HG03280 (cell line): ENCODE results near the gene DGKQ.
A peak's percentile ranks its signal among the peaks of the same experiment; 100 is the strongest.
"Not testable (repeated sequence)": the region's sequence is repeated elsewhere in the genome, so short reads cannot be mapped to it uniquely, and the experiment has no call there.

Source experiments
- ATAC-seq: cut with Tn5 transposase; IDR thresholded peaks from one replicate; pipeline ENCODE4 v1.9.1; 2021; ENCODE audit warnings: mild to moderate bottlenecking, moderate library complexity; ENCODE audit not compliant: unreplicated experiment

Gene DGKQ

DNA sequence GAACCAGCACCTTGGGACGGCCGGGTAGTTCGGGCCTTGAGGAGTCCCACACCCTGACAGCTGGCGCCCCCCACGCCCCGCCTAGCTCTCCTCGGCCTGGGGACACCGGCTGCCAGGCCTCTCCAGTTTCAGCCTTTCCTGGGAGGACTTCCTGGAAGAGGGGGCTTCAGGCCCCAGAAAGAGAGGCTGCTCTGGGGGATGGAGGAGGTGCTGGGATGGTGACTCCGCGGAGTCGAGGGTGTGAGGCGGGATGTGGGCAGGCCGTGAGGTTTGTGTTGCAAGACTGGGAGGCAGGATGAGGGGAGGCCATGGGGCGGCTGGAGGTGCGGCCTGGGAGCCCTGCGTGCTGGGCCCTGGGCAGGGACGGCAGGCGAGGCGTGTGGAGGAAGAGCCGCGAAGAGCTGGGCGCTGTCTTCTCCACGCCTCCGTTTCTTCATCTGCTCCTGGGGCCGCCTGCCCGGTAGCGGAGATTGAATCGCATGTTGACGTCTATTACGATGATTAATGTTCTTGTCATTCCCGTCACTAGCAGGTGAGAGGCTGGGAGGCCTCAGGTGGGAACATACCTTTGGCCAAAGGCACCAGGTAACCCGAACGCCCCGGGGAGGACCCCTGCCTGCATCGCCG, 37.1 kb upstream of the DGKQ start:
- peak; percentile 0 for ATAC-seq

DNA sequence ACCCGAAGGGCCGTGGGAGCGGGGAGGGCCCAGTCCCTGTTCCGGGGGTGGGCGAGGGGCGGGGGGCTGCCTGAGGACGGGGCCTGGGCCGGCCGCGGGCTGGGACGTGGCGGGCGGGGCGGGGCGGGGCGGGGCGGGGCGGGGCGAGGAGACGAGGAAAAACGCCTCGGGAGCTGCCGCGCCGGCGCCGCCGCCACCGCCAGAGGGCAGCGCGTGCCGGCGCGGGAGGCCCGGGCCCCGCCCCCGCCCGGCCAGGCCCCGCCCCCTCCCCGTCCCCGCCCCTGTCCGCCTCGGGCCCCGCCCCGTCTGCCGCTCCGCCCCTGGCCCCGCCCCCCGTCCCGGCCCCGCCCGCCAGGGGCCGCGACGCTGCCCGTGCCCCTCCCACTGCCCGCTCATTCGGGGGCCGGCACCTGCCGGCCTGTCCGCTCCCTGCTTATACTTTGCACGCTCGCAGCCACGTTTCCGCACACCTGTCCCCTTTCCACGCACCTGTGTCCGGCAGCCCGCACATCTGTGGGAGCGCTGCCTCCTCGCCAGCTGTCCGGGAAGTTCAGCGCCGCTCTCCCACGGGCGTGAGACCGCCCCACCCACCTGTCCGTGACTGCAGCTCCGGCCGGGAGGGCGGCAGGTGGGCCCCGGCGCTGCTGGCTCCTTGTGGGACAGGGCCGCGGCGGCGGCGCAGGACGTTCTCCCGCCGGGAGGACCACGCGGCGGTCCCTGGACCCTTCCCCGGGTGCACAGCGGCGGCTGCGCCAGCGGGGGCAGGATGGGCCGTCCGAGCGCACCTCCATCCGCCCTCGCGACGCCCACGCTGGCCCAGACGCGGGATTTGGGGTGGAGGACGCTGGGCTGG, 36.4 kb upstream of the DGKQ start:
- ATAC-seq: peak; percentile 37

DNA sequence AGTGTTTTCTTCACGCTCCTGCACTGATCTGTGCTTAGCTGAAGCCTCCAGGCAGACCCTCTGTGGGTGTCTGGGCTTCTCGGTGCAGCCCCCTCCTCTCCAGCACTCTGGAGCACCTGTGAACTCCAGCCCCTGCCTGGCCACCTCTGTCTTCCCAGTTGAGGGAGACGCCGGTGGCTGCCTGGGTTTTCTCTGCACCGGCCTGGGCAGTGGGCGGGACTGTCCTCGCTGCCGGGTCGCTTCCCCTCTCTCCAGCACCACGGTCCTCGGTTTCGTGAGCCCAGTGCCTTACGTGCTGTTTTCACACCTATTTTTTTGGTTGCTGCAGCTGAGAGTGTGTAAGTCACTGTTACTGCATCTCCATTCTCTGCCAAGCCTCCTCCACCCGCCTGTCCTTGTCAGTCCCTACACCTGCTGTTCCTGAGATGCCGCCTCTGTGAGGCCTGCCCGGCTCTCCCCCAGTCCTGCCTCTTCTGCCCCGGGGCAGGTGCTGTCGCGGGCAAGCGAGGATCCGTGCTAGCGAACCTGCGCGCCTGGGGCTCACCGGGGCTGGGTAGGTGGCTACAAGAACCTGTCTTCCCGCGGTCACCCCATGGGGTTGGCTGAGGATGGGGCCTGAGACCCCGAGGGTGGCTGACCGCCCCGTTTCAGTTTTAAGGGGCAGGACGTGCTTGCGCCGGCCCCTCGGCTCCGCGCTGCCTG, 35.6 kb upstream of the DGKQ start:
- no peak for ATAC-seq

DNA sequence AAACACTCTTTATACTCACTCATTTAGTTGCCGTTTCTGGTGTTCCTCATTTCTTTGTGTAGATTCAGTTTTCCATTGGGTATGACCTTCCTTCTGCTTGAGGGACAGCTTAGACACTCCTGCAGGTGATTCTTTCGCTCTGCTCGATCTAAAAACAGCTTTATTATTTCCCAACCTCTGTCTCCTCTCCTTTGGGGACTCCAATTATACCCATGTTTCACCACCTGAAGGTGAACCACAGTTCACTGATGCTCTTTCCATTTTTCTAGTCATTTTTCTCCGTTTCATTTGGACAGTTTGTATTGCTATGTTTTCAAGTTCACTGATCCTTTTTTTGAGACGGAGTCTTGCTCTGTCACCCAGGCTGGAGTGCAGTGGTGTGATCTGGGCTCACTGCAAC, 33.5 kb upstream of the DGKQ start:
- no peak for ATAC-seq

DNA sequence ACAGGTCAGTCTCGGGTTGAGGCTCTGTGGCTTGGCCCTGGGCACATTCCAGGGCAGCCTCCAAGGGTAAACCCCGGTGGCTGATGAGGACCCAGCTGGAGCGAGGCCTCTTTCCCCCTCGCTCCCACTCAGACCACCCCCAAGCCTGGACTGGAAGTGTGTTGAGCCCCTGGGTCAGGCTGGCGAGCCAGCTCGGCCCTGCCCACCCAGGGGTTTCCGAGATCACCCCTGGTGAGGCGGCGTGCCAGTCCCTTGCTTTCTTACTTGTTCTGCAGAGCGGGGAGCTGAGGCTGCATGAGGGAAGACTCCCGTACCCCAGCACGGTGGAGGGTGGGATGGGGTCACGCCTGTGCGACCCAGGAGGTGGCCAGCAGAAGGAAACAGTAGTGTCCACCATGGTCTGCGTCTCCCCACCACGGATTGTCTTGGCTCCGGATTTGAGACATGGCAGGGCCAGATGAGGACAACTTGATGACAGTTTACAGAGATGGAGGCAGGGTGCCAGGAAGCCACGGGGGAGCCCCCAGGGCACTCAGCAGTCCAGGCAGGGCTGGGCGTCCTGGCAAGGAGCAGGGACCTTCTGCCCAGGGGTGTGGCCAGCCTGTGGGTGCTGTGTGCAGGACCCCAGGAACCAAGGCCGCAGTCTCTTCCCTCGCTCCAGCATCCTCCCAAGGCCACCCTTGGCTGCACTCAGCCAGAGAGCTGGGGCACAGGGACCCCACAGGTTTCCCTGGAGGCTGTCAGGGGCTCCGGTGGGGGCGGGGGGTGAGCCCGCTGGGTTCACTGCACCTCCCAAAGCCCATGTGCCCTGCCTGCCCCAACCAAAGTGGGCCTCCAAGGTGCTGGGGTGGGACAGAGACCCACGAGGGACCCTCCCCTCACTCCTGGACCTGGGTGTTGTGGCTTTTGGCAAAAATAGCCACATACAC, 31.5 kb upstream of the DGKQ start:
- no peak for ATAC-seq

DNA sequence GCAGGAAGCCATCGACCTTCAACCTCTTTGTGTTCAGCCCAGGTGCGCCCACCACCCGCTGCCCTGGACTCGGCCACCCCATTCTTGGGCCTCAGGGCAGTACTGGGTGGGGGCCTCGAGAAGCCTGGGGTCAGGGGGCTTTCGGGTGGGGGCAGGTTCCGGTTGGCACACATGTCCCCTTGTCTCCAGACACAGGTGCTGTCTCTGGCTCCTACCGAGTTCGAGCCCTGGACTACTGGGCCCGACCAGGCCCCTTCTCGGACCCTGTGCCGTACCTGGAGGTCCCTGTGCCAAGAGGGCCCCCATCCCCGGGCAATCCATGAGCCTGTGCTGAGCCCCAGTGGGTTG, 30.7 kb upstream of the DGKQ start:
- ATAC-seq: no peak

DNA sequence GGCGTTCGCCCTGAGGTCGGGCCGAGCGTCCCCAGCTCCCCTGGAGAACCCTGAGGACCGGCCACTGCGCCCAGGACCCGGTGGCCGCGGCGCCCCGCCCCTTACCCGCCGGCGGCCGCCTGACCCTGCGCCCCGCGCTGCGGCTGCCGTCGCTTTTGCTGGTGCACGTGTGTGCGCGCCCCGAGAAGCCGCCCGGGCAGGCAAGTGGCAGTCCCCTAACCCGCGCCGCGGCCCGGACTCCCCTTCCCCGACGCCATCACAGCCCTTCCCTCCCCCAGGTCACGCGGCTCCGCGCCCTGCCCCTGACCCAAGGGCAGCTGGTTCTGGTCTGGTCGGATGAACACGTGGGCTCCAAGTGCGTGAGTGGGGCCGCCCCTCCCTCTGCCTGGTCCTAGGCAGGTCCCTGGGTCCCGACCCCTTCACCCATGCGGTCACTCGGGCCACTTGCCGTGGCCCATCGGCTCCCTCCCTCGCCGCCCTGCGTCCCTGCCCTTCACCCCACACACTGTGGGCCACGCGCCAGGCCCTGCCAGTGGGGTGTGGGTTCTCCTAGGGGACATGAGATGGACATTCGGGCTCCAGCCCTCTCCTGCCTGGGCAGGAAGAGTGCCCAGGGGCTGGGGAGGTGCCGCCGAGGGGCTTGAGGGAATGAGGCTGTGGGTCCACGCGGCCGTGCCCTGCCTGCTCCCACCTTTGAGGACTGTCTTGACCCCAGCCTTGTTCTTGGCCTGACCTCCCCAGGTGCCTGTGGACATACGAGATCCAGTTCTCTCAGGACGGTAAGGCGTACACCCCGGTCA, 30.1 kb upstream of the DGKQ start:
- ATAC-seq: no peak

DNA sequence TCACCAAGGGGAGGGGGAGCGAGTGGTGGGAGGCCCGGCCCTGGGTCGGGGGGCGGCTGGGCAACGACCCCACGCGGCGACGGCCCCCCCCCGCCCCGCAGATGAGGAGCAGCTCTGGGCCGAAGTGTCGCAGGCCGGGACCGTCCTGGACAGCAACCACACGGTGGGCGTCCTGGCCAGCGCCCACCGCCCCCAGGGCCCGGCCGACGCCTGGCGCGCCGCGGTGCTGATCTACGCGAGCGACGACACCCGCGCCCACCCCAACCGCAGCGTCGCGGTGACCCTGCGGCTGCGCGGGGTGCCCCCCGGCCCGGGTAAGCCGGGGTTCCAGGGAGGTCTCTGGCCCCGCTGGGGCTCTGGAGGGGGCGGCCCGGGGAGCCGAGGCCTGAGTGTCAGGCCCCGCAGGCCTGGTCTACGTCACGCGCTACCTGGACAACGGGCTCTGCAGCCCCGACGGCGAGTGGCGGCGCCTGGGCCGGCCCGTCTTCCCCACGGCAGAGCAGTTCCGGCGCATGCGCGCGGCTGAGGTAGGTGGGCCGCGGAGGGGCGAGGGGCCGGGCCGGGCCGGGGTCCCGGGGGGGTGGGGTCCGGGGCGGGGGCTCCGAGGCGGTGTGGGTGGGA, 29.4 kb upstream of the DGKQ start:
- ATAC-seq: no peak

DNA sequence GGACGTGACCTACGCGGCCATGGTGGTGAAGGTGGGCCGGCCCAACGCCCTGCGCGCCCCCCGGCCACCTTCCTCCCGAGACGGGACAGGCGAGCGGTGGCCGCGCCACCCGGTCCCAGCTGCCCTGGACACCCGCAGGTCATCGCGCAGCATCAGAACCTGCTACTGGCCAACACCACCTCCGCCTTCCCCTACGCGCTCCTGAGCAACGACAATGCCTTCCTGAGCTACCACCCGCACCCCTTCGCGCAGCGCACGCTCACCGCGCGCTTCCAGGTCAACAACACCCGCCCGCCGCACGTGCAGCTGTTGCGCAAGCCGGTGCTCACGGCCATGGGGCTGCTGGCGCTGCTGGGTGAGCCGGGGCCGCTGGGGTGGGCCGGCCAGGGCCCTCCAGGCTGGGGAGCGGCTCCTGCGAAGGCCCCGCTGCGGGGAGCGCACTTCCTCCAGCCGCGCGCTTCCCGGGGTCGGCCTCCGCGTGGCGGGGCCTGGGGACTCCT, 28.8 kb upstream of the DGKQ start:
- no peak for ATAC-seq

DNA sequence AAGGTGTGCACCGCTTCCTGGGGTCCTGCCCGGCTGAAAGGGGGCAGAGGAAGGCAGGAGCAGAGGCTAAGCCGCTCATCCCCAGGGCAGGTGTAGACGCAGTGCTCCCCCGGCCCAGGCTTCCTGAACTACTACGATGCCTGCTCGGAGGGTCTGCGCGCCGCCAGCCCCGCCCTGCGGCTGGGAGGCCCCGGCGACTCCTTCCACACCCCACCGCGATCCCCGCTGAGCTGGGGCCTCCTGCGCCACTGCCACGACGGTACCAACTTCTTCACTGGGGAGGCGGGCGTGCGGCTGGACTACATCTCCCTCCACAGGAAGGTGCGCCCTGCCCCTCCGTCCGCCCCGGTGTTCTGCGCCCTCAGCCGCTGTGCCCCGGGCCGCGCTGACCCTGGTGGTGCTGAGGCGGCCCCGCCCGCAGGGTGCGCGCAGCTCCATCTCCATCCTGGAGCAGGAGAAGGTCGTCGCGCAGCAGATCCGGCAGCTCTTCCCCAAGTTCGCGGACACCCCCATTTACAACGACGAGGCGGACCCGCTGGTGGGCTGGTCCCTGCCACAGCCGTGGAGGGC, 28.3 kb upstream of the DGKQ start:
- no peak for ATAC-seq

DNA sequence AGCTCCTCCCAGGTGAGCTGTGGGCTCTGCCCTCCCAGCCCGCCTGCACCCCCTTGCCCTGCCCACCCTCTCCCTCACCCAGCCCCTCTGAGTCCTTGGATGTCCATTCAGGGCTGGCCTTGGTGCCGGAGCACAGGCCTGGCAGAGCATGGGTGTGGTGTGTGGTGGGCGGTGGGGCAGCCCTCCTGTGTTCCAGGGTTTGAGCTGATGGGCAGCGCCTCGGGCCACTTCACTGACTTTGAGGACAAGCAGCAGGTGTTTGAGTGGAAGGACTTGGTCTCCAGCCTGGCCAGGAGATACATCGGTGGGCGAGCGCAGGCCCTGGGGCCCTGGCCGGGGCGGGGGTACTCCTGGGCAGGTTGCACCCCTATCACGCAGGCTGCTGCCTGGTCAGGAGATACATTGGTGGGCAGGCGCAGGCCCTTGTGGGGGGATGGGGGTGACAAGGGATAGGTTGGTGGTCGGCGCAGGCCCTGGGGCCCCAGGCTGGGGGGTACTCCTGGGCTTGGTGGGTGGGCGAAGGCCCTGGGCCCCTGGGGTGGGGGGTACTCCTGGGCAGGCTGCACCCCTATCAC, 27.4 kb upstream of the DGKQ start:
- no peak for ATAC-seq

DNA sequence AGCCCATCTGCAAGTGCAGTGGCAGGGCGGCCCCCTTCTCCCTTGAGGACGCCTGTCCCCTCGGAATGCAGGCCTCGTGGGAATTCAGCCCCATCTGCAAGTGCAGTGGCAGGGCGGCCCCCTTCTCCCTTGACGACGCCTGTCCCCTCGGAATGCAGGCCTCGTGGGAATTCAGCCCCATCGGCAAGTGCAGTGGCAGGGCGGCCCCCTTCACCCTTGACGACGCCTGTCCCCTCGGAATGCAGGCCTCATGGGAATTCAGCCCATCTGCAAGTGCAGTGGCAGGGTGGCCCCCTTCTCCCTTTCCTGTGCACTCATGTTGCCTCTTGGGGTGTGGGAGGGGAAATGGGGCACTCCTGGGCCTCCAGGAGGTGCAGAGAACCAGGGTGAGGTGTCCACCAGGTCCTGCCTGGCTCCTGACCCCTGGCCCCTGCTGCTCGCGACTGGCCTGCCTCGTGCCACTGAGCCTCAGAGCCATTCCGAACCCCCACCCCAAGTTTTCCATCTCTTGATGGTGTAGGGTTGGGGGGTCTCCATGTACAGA, 26.6 kb upstream of the DGKQ start:
- no peak for ATAC-seq

DNA sequence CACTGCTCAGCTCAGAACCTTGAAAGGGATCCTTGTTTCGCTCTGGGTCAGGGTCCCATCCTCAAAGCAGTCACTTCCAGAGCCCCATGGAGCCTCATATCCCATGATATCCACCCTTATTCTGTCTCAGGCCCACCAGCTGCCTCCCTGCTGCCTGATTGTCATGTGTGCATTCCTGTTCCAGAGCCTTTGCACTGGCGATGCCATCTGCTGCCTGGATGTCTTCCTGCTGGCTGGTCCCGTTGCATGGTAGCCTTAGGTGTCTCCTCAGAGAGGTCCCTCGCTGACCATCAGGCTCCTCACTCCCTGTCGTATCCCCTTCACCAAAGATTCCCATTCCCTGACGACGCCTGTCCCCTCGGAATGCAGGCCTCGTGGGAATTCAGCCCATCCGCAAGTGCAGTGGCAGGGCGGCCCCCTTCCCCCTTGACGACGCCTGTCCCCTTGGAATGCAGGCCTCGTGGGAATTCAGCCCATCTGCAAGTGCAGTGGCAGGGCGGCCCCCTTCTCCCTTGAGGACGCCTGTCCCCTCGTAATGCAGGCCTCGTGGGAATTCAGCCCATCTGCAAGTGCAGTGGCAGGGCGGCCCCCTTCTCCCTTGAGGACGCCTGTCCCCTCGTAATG, 26.0 kb upstream of the DGKQ start:
- not testable (repeated sequence) for ATAC-seq

DNA sequence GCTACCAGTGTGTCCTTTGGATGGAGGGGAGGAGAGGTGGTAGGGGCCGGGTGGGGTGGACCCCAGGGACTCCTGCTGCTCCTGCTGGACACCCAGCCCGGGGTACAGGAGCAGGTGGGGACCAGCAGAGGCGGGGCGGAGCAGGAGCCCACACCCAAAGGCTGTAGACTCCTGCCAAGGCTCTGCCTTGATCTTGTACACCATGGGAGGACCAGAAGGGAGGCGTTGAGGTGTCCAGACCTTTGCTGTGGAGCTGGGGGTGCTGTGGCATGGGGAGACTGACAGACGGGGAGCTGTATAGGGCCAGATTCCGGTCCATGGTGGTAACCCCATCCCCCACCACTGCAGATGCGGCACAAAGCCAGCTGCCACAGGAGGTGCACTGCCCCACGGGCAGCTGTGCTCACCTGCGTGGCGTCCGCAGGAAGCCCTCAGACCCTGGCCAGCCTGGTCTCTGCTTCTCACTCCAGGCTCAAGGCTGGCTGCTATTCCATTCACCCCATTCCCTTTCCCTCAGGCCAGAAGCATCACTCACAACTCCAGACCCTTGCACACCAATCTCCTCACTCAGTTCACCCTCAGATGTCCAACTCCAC, 24.8 kb upstream of the DGKQ start:
- ATAC-seq: no peak

DNA sequence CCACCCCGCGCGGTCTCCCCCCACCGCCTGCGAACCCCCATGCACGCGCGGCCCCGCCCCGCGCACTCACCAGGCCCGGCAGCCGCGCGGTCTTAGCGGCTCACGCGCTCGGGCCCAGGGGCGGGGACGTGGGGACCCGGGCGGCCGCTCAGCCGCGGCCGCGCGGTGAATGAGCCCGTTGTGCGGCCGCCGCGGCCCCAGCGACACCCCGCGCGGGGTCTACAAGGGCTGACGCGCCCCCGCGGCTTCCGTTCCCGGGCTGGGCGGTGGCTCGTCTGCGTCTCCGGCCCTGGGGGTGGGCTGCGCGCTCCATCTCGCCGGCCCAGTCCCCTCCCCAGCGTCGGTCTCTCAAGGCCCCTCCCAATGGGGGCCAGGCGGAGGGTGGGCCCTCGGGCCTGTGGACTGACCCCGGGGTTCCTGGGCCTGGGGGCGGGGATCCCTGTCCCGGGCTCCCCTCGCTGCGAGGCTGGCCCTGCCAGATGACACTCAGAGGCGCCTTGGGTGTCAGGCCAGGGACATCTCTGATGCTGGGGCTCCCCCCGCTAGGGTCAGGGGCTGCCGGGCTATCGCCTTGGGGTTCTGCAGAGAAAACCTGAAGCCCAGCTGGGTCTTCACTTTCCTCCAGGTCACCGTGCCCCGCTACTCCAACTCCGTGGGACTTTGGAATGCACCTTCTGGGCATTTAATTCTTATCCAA, 24.2 kb upstream of the DGKQ start:
- ATAC-seq: no peak

DNA sequence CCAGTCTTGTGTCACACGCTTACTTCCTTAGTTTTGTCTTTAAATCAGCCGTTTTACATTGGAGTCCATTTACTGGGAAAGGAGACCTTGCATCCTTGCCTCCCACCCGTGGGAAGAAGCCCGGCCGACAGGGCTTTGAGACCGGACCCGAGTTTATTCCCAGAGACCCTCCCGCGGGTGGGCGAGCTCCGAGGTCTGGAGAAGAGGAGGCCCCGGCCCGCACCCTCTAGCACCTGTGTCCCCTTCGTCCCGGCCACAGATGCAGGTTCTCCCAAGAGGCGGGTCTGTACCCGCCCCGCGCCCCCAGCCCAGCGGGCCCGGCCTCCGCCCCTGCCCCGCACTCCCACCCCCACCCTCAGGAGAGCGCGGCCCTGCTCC, 23.6 kb upstream of the DGKQ start:
- ATAC-seq: no peak
